Putamen (tissue), 1 donor: Measurements from ENCODE around the gene C13orf42.
A peak's percentile ranks its signal among the peaks of the same experiment; 100 is the strongest.

ENCODE experiments used
- DNase-seq: peaks from one replicate; pipeline ENCODE4 v3.0.0-alpha.2; 2016; ENCODE audit warnings: low spot score

Gene C13orf42

GRCh38 chr13:51111174-51111573, at the start of gene C13orf42:
Gene C13orf42, minus strand, starts transcription at chr13:51111274. Its CDS starts 65 bp downstream, at chr13:51111209.
- DNase-seq, result no peak

GRCh38 chr13:51158880-51159518, 47.9 kb upstream of the C13orf42 start:
- no peak for DNase-seq

GRCh38 chr13:51158365-51158764, 47.3 kb upstream of the C13orf42 start:
- DNase-seq, result no peak

- DNase-seq, result no peak
Observed at GRCh38 chr13:51156648-51157047, 45.6 kb upstream of the C13orf42 start.

- no peak for DNase-seq
Observed at GRCh38 chr13:51155776-51156515, 44.9 kb upstream of the C13orf42 start.

- DNase-seq, result no peak
Observed at GRCh38 chr13:51155161-51155560, 44.1 kb upstream of the C13orf42 start.

- DNase-seq, result no peak
Observed at GRCh38 chr13:51154029-51154555, 43.0 kb upstream of the C13orf42 start.

GRCh38 chr13:51153527-51153926, 42.5 kb upstream of the C13orf42 start:
- DNase-seq, result no peak

- DNase-seq, result no peak
Observed at GRCh38 chr13:51152701-51153100, 41.6 kb upstream of the C13orf42 start.

GRCh38 chr13:51151463-51151862, 40.4 kb upstream of the C13orf42 start:
- DNase-seq, result no peak

GRCh38 chr13:51148952-51149573, 38.0 kb upstream of the C13orf42 start:
- peak; percentile 72 for DNase-seq

- peak; percentile 39 for DNase-seq
Observed at GRCh38 chr13:51148223-51148951, 37.3 kb upstream of the C13orf42 start.

- DNase-seq, result no peak
Observed at GRCh38 chr13:51147732-51148131, 36.7 kb upstream of the C13orf42 start.

- DNase-seq, result no peak
Observed at GRCh38 chr13:51146667-51147066, 35.6 kb upstream of the C13orf42 start.

- no peak for DNase-seq
Observed at GRCh38 chr13:51137250-51137649, 26.2 kb upstream of the C13orf42 start.

GRCh38 chr13:51136276-51136980, 25.4 kb upstream of the C13orf42 start:
- DNase-seq, result no peak

GRCh38 chr13:51134763-51135365, 23.8 kb upstream of the C13orf42 start:
- no peak for DNase-seq

- DNase-seq, result no peak
Observed at GRCh38 chr13:51130348-51130747, 19.3 kb upstream of the C13orf42 start.

GRCh38 chr13:51125495-51126226, 14.6 kb upstream of the C13orf42 start:
- DNase-seq, result peak; percentile 16

GRCh38 chr13:51122868-51123566, 11.9 kb upstream of the C13orf42 start:
- DNase-seq, result no peak
